ENCODE data around the gene GLRB. TPM values are rescaled to one million over a fixed set of nuclear protein-coding genes. Genes with fewer than 3 reads are reported as not detected.

Gene GLRB
- total RNA-seq, 1 donor: not detected

- H3K9me3 ChIP-seq (ENCODE audit: low read depth, low read length): no peaks in the 10 kb centered on the region
- H3K4me3 ChIP-seq (ENCODE audit: low read length): no peak overlapping the region
- H3K4me1 ChIP-seq (ENCODE audit: insufficient read depth, low read length): no peaks in the 10 kb centered on the region
- H3K27me3 ChIP-seq (ENCODE audit: insufficient read depth, low read length): no peaks in the 10 kb centered on the region
These were observed 109.4 kb downstream of the GLRB start for GRCh38 chr4:157185363-157185762.

- Histone ChIP-seq H3K27me3 (ENCODE audit: insufficient read depth, low read length) (no peaks in the 10 kb centered on the region), H3K9me3 (ENCODE audit: low read depth, low read length) (no peaks in the 10 kb centered on the region), H3K4me3 (ENCODE audit: low read length) (no peak overlapping the region), H3K4me1 (ENCODE audit: insufficient read depth, low read length) (no peaks in the 10 kb centered on the region)
These were observed 119.4 kb downstream of the GLRB start for GRCh38 chr4:157195374-157195773.

GRCh38 chr4:157196046-157196445 lies 120.1 kb downstream of the GLRB start:
- Histone ChIP-seq H3K4me3 (ENCODE audit: low read length) (no peak overlapping the region), H3K27me3 (ENCODE audit: insufficient read depth, low read length) (no peaks in the 10 kb centered on the region), H3K4me1 (ENCODE audit: insufficient read depth, low read length) (no peaks in the 10 kb centered on the region), H3K9me3 (ENCODE audit: low read depth, low read length) (no peaks in the 10 kb centered on the region)

GRCh38 chr4:157204634-157205244 lies 128.8 kb downstream of the GLRB start:
- Histone ChIP-seq H3K9me3 (ENCODE audit: low read depth, low read length) (no peaks in the 10 kb centered on the region), H3K4me3 (ENCODE audit: low read length) (no peak overlapping the region), H3K4me1 (ENCODE audit: insufficient read depth, low read length) (no peaks in the 10 kb centered on the region), H3K27me3 (ENCODE audit: insufficient read depth, low read length) (no peaks in the 10 kb centered on the region)

GRCh38 chr4:157217708-157218107 lies 141.8 kb downstream of the GLRB start:
- Histone ChIP-seq H3K27me3 (ENCODE audit: insufficient read depth, low read length) (peaks cover 34% of the 10 kb centered on the region), H3K4me1 (ENCODE audit: insufficient read depth, low read length) (no peaks in the 10 kb centered on the region), H3K4me3 (ENCODE audit: low read length) (no peak overlapping the region), H3K9me3 (ENCODE audit: low read depth, low read length) (no peaks in the 10 kb centered on the region)

- no peaks in the 10 kb centered on the region for H3K4me1 ChIP-seq (ENCODE audit: insufficient read depth, low read length)
- peaks cover 43% of the 10 kb centered on the region for H3K27me3 ChIP-seq (ENCODE audit: insufficient read depth, low read length)
- H3K9me3 ChIP-seq (ENCODE audit: low read depth, low read length): no peaks in the 10 kb centered on the region
- no peak overlapping the region for H3K4me3 ChIP-seq (ENCODE audit: low read length)
These were observed 143.9 kb downstream of the GLRB start for GRCh38 chr4:157219711-157220370.

- Histone ChIP-seq H3K27me3 (ENCODE audit: insufficient read depth, low read length) (peaks cover 43% of the 10 kb centered on the region), H3K4me3 (ENCODE audit: low read length) (no peak within 1 kb of the TSS), H3K4me1 (ENCODE audit: insufficient read depth, low read length) (no peaks in the 10 kb centered on the region), H3K9me3 (ENCODE audit: low read depth, low read length) (no peaks in the 10 kb centered on the region)
These were observed 144.5 kb downstream of the GLRB start, which contains the start of gene GRIA2 for GRCh38 chr4:157220371-157220881. Gene GRIA2, plus strand, starts transcription at chr4:157220728. Its CDS starts 315 bp downstream, at chr4:157221043.

GRCh38 chr4:157221426-157221894 lies 145.5 kb downstream of the GLRB start:
- no peaks in the 10 kb centered on the region for H3K9me3 ChIP-seq (ENCODE audit: low read depth, low read length)
- H3K4me3 ChIP-seq (ENCODE audit: low read length): no peak overlapping the region
- no peaks in the 10 kb centered on the region for H3K4me1 ChIP-seq (ENCODE audit: insufficient read depth, low read length)
- peaks cover 43% of the 10 kb centered on the region for H3K27me3 ChIP-seq (ENCODE audit: insufficient read depth, low read length)

Other genes starting within 250 kb of the GLRB start
- 6.9 TPM for gene PDGFC, start 104.4 kb upstream of the GLRB start, total RNA-seq
- gene GRIA2, start 144.6 kb downstream of the GLRB start, total RNA-seq: not detected

Measured in mononuclear cell (primary cell).